Cardiac fibroblast (primary cell): ENCODE measurements around the gene ANKRD13A.
A peak's percentile ranks its signal among the peaks of the same experiment; 100 is the strongest.
"Not testable (repeated sequence)": the region's sequence is repeated elsewhere in the genome, so short reads cannot be mapped to it uniquely, and the experiment has no call there.

Source experiments
- DNase-seq, 2 donors: peaks; one replicate each; pipeline versions ENCODE4 v3.0.0 to v3.0.0-alpha.2; 2010; ENCODE audit warnings: low read depth in 2 of 2
- H3K4me3 ChIP-seq, 2 donors: replicated peaks in 1 of 2; 1 replicate in 1 of 2; 2 replicates in 1 of 2; pipeline ENCODE4 v1.5.1; 2011; ENCODE audit warnings: low read depth in 2 of 2, low read length in 2 of 2, mild to moderate bottlenecking in 2 of 2, moderate library complexity in 1 of 2
- TF ChIP-seq, protein P1 (sequence below): IDR thresholded peaks from one replicate; pipeline ENCODE4 v1.5.1; 2011; ENCODE audit warnings: low read depth, mild to moderate bottlenecking, low read length, inconsistent platforms

The ANKRD13A gene

DNA sequence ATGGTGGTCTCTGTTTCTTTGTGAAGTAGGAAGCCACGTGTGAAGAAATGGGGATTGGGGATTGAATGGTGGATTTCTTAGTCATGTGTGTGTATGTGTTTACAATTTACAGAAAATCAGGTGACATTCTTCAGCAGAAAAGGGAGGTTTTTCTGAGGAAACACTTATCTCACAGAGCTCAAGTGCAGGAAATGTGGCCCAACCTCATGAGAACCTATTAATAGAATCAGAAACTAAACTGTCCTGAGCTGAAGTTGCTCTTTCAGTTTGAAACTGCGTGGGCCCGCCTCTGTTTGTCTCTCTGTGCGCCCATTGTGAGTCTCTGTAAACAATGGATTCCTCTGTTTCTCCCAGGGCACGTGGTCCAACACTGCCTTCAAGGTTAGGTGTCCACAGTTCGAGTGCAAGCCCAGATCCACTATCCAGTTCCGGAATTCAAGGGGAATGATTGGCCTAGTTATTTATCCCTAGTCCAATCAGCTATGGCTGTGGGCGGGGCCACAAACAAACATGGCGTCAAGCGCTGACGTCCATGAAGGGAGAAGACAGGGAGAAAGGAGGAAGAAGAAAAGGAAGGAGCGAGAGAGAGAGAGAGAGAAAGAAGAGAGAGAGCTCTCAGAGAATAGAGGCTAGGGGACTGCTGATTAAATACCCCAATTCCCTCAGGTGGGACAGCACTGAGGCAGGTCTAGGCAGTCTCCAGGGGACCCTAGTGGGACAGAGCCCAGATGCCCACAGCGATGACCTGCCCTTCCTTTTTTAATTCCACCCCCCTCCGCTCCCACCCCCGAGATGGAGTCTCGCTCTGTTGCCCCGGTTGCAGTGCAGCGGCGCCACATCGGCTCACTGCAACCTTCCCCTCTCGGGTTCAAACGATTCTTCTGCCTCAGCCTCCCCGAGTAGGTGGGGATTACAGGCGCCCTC lies 80.5 kb downstream of the ANKRD13A start:
- TF ChIP-seq, protein P1, sequence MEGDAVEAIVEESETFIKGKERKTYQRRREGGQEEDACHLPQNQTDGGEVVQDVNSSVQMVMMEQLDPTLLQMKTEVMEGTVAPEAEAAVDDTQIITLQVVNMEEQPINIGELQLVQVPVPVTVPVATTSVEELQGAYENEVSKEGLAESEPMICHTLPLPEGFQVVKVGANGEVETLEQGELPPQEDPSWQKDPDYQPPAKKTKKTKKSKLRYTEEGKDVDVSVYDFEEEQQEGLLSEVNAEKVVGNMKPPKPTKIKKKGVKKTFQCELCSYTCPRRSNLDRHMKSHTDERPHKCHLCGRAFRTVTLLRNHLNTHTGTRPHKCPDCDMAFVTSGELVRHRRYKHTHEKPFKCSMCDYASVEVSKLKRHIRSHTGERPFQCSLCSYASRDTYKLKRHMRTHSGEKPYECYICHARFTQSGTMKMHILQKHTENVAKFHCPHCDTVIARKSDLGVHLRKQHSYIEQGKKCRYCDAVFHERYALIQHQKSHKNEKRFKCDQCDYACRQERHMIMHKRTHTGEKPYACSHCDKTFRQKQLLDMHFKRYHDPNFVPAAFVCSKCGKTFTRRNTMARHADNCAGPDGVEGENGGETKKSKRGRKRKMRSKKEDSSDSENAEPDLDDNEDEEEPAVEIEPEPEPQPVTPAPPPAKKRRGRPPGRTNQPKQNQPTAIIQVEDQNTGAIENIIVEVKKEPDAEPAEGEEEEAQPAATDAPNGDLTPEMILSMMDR = no peak

DNA sequence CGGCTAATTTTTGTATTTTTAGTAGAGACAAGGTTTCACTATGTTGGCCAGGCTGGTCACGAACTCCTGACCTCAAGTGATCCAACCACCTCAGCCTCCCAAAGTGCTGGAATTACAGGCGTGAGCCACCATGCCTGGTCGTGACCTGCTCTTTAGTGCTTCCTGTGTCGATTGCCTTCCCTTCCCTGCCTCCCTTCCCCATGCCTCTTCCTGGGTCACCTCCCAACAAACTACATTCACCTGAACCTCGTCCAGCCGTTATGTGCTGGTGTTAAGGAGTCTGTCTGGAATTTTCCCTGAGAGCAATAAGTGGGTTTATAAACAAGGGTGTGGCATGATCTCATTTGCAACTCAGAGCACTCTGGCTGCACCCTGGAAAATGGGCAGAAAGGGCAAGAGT lies 81.2 kb downstream of the ANKRD13A start:
- TF ChIP-seq, protein P1 = no peak
- H3K4me3 ChIP-seq = no peak overlapping the region
- DNase-seq = no peak

More for the DNA sequence above, 80.5 kb downstream of the ANKRD13A start:
- DNase-seq = peak; percentile 26 to 85
- no peak overlapping the region for H3K4me3 ChIP-seq

DNA sequence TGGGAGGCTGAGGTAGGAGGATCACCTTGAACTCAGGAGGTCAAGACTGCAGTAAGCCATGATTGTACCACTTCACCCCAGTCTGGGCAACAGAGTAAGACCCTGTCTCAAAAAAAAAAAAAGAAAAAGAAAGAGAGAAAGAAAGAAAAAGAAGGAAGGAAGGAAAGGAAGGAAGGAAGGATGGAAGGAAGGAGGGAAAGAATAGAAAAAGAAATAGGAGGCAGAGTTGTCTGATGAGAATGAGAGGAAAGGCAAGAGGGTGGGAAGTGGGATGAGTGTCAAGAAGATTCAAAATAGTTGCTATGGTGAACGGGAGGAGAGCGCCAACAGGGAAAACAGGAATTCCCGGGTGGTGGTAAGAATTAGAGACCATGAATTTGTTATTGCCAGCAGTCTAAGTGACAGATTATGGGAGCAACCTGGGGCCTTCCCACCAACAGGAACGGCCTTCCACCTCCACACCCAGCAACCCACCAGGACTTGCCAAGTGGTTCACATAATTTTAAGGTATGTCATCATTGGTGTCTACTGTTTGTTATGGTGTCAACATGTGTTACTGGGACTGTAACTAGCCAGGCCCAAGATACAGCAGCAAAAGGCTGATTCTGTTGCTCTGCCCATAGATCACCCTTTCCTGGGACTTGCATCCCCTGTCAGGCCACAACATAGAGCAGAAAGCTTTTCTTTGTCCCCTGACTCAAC lies 85.2 kb downstream of the ANKRD13A start:
- TF ChIP-seq, protein P1 = no peak
- H3K4me3 ChIP-seq = no peak overlapping the region
- DNase-seq = no peak

DNA sequence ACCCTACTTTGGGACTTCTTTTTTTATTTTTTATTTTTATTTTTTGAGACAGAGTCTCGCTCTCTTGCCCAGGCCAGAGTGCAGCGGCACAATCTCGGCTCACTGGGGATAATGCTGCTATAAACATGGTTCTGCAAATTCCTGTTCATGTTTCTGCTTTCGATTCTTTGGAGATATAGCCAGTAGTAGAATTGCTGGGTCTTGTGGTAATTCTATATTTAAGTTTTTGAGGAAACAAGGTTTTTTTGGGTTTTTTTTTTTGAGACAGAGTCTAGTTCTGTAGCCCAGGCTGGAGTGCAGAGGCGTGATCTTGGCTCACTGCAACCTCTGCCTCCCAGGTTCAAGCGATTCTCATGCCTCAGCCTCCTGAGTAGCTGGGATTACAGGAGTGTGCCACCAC lies 89.0 kb downstream of the ANKRD13A start:
- not testable (repeated sequence) for DNase-seq, H3K4me3 ChIP-seq

DNA sequence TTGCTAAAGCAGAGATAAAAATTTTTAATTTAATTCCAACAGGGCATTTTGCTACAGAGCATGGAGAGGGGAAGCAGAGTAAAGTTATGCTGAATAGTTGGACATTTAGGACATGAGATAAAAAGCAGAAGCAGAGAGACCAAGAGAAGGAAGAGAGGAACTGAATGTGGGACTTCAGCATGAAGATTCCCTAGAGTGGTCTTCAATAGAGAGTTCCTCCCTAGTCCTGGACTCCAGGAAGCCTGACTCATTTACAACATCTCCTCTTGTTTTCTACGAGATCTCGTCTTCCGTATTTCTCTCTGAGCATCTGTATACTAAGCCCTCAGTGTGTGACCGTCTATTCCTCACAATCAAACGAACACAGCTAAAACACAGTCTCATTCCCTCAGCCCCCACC lies 89.7 kb downstream of the ANKRD13A start:
- TF ChIP-seq, protein P1 = no peak
- no peak overlapping the region for H3K4me3 ChIP-seq
- no peak for DNase-seq
